ENCODE data around the gene NOL8.

The NOL8 gene

DNA sequence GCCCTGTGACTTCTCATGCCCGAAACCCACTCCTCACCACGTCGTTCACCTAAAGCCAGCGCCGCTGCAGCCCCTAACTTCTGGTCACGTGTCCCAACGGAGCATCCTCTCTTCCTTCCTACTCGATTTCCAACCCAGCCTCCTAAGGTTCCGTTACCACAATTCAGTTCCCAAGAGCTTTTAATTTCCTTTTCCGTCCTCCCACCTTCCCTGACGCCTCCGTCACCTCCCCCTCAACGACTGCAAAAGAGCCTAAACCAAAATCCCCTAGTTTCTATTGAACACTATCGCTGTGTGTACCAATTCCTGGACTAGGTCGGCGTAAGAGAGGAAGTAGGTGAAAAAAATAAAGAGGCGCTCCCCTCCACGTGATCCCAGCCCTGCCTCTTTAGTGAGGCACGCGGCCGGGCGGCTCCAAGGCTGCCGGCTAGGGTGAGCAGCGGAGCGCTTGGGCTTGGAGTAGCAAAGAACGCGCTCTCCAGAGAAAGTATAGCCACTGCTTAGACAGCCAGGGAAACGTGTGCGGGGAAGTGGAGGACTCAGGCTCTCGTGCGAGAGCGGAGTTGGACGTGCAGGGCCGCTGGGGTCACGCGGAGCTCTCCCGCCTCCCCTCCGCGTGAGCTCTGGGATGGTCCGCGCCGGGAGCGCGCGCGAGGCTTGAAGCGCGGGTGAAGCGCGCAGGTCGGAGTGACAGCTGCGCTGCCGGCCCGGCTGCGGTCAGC, at the start of gene NOL8, which contains the start of gene CENPP:
Gene NOL8, minus strand, starts transcription at position 82 of the 722 bp plus-strand sequence. CDS start 1,189 bp downstream, outside the sequence.
Gene CENPP, plus strand, starts transcription at position 685 of the 722 bp plus-strand sequence.
- TF ChIP-seq BHLHE40 (IDR thresholded peaks at IDR 0.05; ENCODE audit: borderline replicate concordance) (peak; percentile 87), SUZ12 (IDR thresholded peaks at IDR 0.05) (no peak), ARNT (IDR thresholded peaks at IDR 0.05) (peak; percentile 13; the same call in 1 of the 2 replicates), LEF1 (IDR thresholded peaks at IDR 0.05; ENCODE audit: borderline replicate concordance) (no peak), FOXA1 (IDR thresholded peaks at IDR 0.05) (no peak), L3MBTL2 (conservative IDR thresholded peaks at IDR 0.05) (peak; percentile 98), ELF4 (IDR thresholded peaks at IDR 0.05) (peak; percentile 85), SP1 (IDR thresholded peaks at IDR 0.05) (peak; percentile 17; the same call in 1 of the 2 replicates), NFRKB (IDR thresholded peaks at IDR 0.05) (0 out of 2 replicates have a peak, but pooled peaks have one; percentile 28), CTBP1 (IDR thresholded peaks at IDR 0.05; ENCODE audit: borderline replicate concordance) (peak; percentile 94), ZNF384 (IDR thresholded peaks at IDR 0.05) (peak; percentile 99), FOXK2 (IDR thresholded peaks at IDR 0.05) (no peak), FOXM1 (IDR thresholded peaks at IDR 0.05; ENCODE audit: borderline replicate concordance) (peak; percentile 67; the same call in 1 of the 2 replicates)
- TF ChIP-seq, protein P1, sequence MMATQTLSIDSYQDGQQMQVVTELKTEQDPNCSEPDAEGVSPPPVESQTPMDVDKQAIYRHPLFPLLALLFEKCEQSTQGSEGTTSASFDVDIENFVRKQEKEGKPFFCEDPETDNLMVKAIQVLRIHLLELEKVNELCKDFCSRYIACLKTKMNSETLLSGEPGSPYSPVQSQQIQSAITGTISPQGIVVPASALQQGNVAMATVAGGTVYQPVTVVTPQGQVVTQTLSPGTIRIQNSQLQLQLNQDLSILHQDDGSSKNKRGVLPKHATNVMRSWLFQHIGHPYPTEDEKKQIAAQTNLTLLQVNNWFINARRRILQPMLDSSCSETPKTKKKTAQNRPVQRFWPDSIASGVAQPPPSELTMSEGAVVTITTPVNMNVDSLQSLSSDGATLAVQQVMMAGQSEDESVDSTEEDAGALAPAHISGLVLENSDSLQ (IDR thresholded peaks at IDR 0.05), result peak; percentile 95
- peak; percentile 81 for DNase-seq (ENCODE audit: extremely low spot score)
- CTCF ChIA-PET, result no interaction called here

DNA sequence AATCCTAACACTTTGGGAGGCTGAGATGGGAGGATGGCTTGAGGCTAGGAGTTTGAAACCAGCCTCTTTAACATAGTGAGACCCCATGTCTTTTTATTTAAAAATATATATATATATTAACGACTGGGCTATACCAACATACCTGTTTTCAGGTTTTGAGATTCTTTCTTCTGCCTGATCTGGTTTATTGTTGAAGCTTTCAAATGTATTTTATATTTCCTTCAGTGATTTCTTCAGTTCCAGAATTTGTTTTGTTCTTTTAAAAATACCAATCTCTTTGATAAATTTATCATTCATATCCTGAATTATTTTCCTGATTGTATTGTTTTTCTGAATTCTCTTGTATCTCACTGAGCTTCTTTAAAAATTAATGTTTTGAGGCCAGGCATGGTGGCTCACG, 48.0 kb upstream of the NOL8 start:
- POLR2A ChIA-PET, result no interaction called here
- no peak for DNase-seq (ENCODE audit: extremely low spot score)
- CTCF ChIA-PET, result no interaction called here
- TF ChIP-seq HDGF (IDR thresholded peaks at IDR 0.05; ENCODE audit: borderline replicate concordance), result no peak
- TF ChIP-seq FOXK2 (IDR thresholded peaks at IDR 0.05), result no peak
- no peak for TF ChIP-seq SP1 (IDR thresholded peaks at IDR 0.05)
- TF ChIP-seq CTBP1 (IDR thresholded peaks at IDR 0.05; ENCODE audit: borderline replicate concordance), result no peak
- no peak for TF ChIP-seq ARNT (IDR thresholded peaks at IDR 0.05)
- TF ChIP-seq FOXA1 (IDR thresholded peaks at IDR 0.05), result no peak
- TF ChIP-seq ZNF384 (IDR thresholded peaks at IDR 0.05), result no peak
- no peak for TF ChIP-seq ELF4 (IDR thresholded peaks at IDR 0.05)
- no peak for TF ChIP-seq NFRKB (IDR thresholded peaks at IDR 0.05)
- TF ChIP-seq, protein P1 (IDR thresholded peaks at IDR 0.05), result no peak
- TF ChIP-seq FOXM1 (IDR thresholded peaks at IDR 0.05; ENCODE audit: borderline replicate concordance), result no peak
- no peak for TF ChIP-seq BHLHE40 (IDR thresholded peaks at IDR 0.05; ENCODE audit: borderline replicate concordance)
- TF ChIP-seq TARDBP (IDR thresholded peaks at IDR 0.05), result no peak

More for the DNA sequence above, at the start of gene NOL8, which contains the start of gene CENPP:
- POLR2A ChIA-PET, result interaction anchor here (0.8 to 2.3 kb wide), 11 partner anchors 9 to 345 kb away, joined by 3 to 14 read pairs (median 4); partner anchors contain the start of gene IPPK

DNA sequence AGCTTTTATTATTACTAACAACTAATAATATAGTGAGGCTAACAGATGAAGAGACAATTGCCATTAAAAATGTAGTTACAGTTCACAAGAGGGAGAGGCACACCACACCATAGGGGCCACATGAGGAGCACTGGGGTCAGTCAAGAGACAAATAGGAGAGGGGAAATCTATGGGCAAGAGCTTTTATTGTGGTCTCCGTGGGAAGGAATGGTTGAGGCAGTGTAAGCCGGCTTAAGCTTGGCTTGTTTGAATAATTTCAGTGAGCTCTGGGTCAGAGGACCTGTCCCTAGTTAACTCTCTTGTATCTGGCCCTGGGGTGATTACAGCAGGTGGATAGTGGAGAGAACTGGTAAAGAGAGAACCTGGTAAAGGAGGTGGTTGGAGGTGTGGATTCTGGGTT, 43.9 kb upstream of the NOL8 start:
- no peak for TF ChIP-seq ZNF384 (IDR thresholded peaks at IDR 0.05)
- no peak for TF ChIP-seq BHLHE40 (IDR thresholded peaks at IDR 0.05; ENCODE audit: borderline replicate concordance)
- TF ChIP-seq FOXA1 (IDR thresholded peaks at IDR 0.05), result no peak
- ChIA-PET POLR2A (no interaction called here), CTCF (interaction anchor here (0.6 kb wide), 1 partner anchor 18 kb away, joined by 3 read pairs; no protein-coding TSS in a partner anchor)

DNA sequence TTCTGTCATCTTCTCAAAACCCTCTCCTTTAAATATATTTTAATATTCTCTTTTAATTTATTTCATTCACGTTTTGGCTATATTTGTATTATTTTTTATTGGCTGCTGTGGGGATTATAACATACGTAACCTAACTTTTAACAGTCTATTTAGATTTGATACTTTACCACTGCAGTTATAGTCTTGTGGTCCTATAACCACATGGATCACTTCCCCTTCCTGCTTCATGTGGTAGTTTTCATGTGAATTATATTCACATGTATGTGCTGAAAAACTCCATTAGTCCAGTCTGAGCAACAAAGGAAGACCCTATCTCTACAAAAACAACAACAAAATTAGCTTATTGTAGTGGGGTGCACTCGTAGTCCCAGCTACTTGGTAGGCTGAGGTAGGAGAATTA, 34.9 kb upstream of the NOL8 start:
- ChIA-PET POLR2A (no interaction called here), CTCF (no interaction called here)
- TF ChIP-seq NFRKB (IDR thresholded peaks at IDR 0.05) (no peak), BHLHE40 (IDR thresholded peaks at IDR 0.05; ENCODE audit: borderline replicate concordance) (no peak), FOXM1 (IDR thresholded peaks at IDR 0.05; ENCODE audit: borderline replicate concordance) (no peak), L3MBTL2 (conservative IDR thresholded peaks at IDR 0.05) (no peak), SP1 (IDR thresholded peaks at IDR 0.05) (no peak), FOXA1 (IDR thresholded peaks at IDR 0.05) (no peak), ELF4 (IDR thresholded peaks at IDR 0.05) (no peak), ZNF384 (IDR thresholded peaks at IDR 0.05) (no peak), HDGF (IDR thresholded peaks at IDR 0.05; ENCODE audit: borderline replicate concordance) (no peak)
- TF ChIP-seq, protein P1 (IDR thresholded peaks at IDR 0.05), result no peak
- no peak for DNase-seq (ENCODE audit: extremely low spot score)

More for the DNA sequence above, 43.9 kb upstream of the NOL8 start:
- no peak for DNase-seq (ENCODE audit: extremely low spot score)

DNA sequence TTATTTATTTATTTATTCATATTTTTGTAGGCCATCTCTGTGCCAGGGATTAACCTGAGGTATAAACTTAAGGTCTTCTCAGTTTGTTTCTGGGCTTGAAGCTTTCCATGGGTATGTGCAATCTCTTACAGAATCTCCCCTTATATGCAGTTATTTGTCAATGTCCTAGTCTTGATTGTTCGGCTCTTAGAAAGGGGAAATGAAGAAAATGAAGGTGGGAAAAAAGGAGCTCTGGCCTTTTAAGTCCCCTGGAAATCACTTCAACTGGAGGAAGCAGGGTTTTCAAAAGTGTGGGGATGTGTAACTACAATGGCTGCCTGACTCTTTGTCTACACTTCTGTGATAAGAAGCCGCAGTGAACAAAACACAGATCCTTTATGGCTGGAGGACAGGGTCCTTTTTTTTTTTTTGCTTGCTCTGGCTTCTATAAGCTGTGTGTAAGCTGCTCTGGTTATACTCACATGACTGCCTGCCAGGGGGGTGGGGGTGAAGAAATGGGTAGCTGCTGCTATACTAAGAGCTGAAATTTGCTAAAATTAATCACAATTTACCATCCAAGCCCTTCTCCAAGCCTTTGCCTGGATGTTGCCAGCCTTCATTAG, 34.3 kb upstream of the NOL8 start:
- TF ChIP-seq NFRKB (IDR thresholded peaks at IDR 0.05) (no peak), TARDBP (IDR thresholded peaks at IDR 0.05) (no peak), LEF1 (IDR thresholded peaks at IDR 0.05; ENCODE audit: borderline replicate concordance) (no peak)
- ChIA-PET POLR2A (no interaction called here), CTCF (interaction anchor here (0.5 kb wide), 1 partner anchor 357 kb away, joined by 3 read pairs; no protein-coding TSS in a partner anchor)
- no peak for DNase-seq (ENCODE audit: extremely low spot score)

DNA sequence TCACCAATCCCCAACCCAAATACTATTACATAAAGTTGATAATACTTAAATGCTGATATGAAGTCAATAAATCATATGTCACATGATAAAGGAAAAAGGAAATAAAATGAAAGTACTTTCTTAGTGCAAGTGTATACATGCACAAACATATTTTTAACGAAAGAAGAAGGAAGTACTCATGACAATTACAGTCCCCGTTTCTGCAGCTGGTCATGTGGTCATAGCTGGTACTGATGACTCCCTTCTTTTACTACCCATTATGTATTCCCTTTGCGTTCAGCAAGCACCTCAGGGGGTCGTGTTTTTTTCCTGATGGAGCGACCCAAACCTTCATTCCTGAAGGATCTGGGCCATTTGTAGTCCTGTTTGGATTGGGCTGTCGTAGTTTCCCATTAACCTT, 27.9 kb upstream of the NOL8 start:
- ChIA-PET POLR2A (no interaction called here), CTCF (no interaction called here)
- TF ChIP-seq ZNF384 (IDR thresholded peaks at IDR 0.05), result no peak
- TF ChIP-seq FOXK2 (IDR thresholded peaks at IDR 0.05), result no peak
- no peak for TF ChIP-seq NFRKB (IDR thresholded peaks at IDR 0.05)
- no peak for DNase-seq (ENCODE audit: extremely low spot score)
